ENCODE data around the gene CRYBB3. TPM values are rescaled to one million over a fixed set of nuclear protein-coding genes. Genes with fewer than 3 reads are reported as not detected.
"Not testable (repeated sequence)": the region's sequence is repeated elsewhere in the genome, so short reads cannot be mapped to it uniquely, and the experiment has no call there.

CRYBB3 gene
- total RNA-seq, 1 donor from 2014 or later, result 0.21 TPM

- no peak overlapping the region for H3K27ac Mint-ChIP-seq
- no peak for DNase-seq (ENCODE audit: low spot score)
- no peak overlapping the region for H3K4me3 Mint-ChIP-seq (ENCODE audit: low read depth)
- H3K4me1 Mint-ChIP-seq (ENCODE audit: low read depth), result no peaks in the 10 kb centered on the region
- intact Hi-C loops (cut with micrococcal nuclease), result no loop called here
- peaks cover 7% of the 10 kb centered on the region for H3K27me3 Mint-ChIP-seq (ENCODE audit: low read depth)
- no peaks in the 10 kb centered on the region for H3K36me3 Mint-ChIP-seq (ENCODE audit: low read depth)
- H3K9me3 Mint-ChIP-seq, result no peaks in the 10 kb centered on the region
Observed at GRCh38 chr22:25219948-25220442, 20.3 kb downstream of the CRYBB3 start.

- no peak for DNase-seq (ENCODE audit: low spot score)
- no peaks in the 10 kb centered on the region for H3K36me3 Mint-ChIP-seq (ENCODE audit: low read depth)
- H3K27me3 Mint-ChIP-seq (ENCODE audit: low read depth), result peaks cover 4% of the 10 kb centered on the region
- H3K9me3 Mint-ChIP-seq, result no peaks in the 10 kb centered on the region
- no peaks in the 10 kb centered on the region for H3K4me1 Mint-ChIP-seq (ENCODE audit: low read depth)
- no peak overlapping the region for H3K27ac Mint-ChIP-seq
- no peak overlapping the region for H3K4me3 Mint-ChIP-seq (ENCODE audit: low read depth)
- intact Hi-C loops (cut with micrococcal nuclease), result no loop called here
Observed at GRCh38 chr22:25221790-25222189, 22.1 kb downstream of the CRYBB3 start.

DNA sequence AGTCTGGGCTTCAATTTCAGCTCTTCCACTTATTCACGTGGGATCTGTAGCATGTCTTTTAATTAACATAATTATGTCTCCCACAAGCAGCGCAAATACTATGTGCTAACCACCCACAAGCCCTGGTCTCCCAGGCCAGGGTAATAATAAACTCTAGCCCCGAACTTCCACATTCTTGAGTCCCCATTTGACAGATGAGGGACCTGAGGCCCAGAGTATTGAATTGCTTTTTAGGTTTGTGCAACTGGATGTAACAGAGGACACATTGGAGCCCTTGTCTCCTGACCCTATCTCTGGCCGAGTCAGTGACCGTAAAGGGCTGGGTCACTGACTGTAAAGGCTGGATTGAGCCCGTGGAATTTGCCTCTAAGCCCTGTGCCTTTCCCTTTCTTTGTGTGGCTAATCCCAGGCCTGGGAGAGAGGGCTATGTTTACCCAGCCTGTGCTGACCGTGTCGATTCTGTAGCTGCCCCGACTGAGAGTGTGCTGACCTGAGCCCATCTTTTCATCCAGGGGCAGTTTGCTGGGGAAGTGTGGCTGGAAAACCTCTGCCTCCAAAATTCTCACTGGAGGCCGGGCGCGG, 23.7 kb downstream of the CRYBB3 start:
- no peaks in the 10 kb centered on the region for H3K4me1 Mint-ChIP-seq (ENCODE audit: low read depth)
- H3K4me3 Mint-ChIP-seq (ENCODE audit: low read depth), result no peak overlapping the region
- no peak for DNase-seq (ENCODE audit: low spot score)

DNA sequence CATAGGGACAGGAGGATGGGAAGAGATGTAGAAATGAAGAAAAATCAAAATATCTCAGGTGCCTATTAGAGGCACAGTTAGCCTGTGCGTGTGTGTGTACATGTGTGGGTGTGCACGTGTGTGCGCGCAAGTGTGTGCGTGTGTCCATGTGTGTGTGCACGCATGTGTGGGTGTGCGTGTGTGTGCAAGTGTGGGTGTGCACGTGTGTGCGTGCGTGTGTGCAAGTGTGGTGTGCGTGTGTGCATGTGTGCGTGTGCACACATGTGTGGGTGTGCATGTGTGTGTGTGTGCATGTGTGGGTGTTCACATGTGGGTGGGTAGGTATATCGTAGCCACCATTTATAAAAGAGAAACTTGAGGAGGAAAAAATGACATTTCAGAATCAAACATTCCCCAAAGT, 29.2 kb downstream of the CRYBB3 start:
- H3K36me3 Mint-ChIP-seq (ENCODE audit: low read depth), result no peaks in the 10 kb centered on the region
- peaks cover 4% of the 10 kb centered on the region for H3K27me3 Mint-ChIP-seq (ENCODE audit: low read depth)

More for the DNA sequence above, 23.7 kb downstream of the CRYBB3 start:
- H3K27ac Mint-ChIP-seq, result no peak overlapping the region
- H3K27me3 Mint-ChIP-seq (ENCODE audit: low read depth), result peaks cover 6% of the 10 kb centered on the region
- H3K9me3 Mint-ChIP-seq, result no peaks in the 10 kb centered on the region
- H3K36me3 Mint-ChIP-seq (ENCODE audit: low read depth), result no peaks in the 10 kb centered on the region
- intact Hi-C loops (cut with micrococcal nuclease), result no loop called here

GRCh38 chr22:25230760-25231159, 31.1 kb downstream of the CRYBB3 start:
- H3K36me3 Mint-ChIP-seq (ENCODE audit: low read depth); DNase-seq (ENCODE audit: low spot score); intact Hi-C loops (cut with micrococcal nuclease); H3K27me3 Mint-ChIP-seq (ENCODE audit: low read depth); H3K4me3 Mint-ChIP-seq (ENCODE audit: low read depth); H3K27ac Mint-ChIP-seq; H3K4me1 Mint-ChIP-seq (ENCODE audit: low read depth); H3K9me3 Mint-ChIP-seq: not testable (repeated sequence)

More for the DNA sequence above, 29.2 kb downstream of the CRYBB3 start:
- no peak overlapping the region for H3K4me3 Mint-ChIP-seq (ENCODE audit: low read depth)
- no peaks in the 10 kb centered on the region for H3K9me3 Mint-ChIP-seq
- H3K27ac Mint-ChIP-seq, result no peak overlapping the region
- no peaks in the 10 kb centered on the region for H3K4me1 Mint-ChIP-seq (ENCODE audit: low read depth)
- intact Hi-C loops (cut with micrococcal nuclease), result no loop called here
- DNase-seq (ENCODE audit: low spot score), result no peak

GRCh38 chr22:25232301-25232700, 32.6 kb downstream of the CRYBB3 start:
- no peak for DNase-seq (ENCODE audit: low spot score)
- peaks cover 5% of the 10 kb centered on the region for H3K27me3 Mint-ChIP-seq (ENCODE audit: low read depth)
- intact Hi-C loops (cut with micrococcal nuclease), result no loop called here

GRCh38 chr22:25233706-25234105, 34.0 kb downstream of the CRYBB3 start:
- intact Hi-C loops (cut with micrococcal nuclease); H3K4me1 Mint-ChIP-seq (ENCODE audit: low read depth); DNase-seq (ENCODE audit: low spot score); H3K36me3 Mint-ChIP-seq (ENCODE audit: low read depth); H3K27ac Mint-ChIP-seq; H3K9me3 Mint-ChIP-seq; H3K27me3 Mint-ChIP-seq (ENCODE audit: low read depth); H3K4me3 Mint-ChIP-seq (ENCODE audit: low read depth): not testable (repeated sequence)

More at GRCh38 chr22:25232301-25232700, 32.6 kb downstream of the CRYBB3 start:
- H3K27ac Mint-ChIP-seq, result no peak overlapping the region
- peaks cover 7% of the 10 kb centered on the region for H3K4me1 Mint-ChIP-seq (ENCODE audit: low read depth)
- H3K9me3 Mint-ChIP-seq, result no peaks in the 10 kb centered on the region
- H3K4me3 Mint-ChIP-seq (ENCODE audit: low read depth), result no peak overlapping the region
- H3K36me3 Mint-ChIP-seq (ENCODE audit: low read depth), result no peaks in the 10 kb centered on the region

DNA sequence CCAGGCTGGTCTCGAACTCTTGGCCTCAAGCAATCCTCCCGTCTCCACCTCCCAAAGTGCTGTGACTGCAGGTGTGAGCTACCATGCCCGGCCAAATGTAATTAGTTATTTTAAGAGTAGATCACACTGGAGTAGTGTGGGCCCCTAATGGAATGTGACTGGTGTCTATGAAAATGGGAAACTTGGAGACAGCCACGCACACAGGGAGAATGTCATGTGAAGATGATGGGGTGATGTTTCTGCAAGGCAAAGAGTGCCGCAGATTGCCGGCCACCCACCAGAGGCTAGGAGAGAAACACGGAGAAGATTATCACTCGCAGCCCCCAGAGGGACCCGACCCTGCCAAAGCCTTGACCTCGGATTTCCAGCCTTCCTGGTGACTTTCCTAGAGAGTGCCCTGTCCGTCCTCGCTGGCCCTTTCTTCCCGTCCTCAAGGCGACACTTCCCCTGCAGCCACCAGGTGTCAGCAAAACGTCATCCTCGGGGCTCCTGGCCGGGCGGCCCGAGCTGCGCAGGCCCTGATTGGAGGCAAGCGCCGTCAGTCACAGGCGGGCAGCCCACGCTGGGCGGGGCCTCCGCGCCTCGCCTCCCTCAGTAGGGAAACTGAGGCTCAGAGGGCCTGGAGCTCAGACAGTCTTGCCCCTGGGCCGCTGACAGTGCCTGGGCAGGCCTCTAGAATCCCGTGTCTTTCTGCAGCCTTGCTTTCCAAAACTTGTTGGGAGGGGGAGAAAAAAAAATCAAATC, 36.1 kb downstream of the CRYBB3 start:
- Mint-ChIP-seq H3K9me3 (no peaks in the 10 kb centered on the region), H3K4me1 (ENCODE audit: low read depth) (peaks cover 7% of the 10 kb centered on the region), H3K27ac (no peak overlapping the region), H3K36me3 (ENCODE audit: low read depth) (no peaks in the 10 kb centered on the region), H3K27me3 (ENCODE audit: low read depth) (peaks cover 12% of the 10 kb centered on the region), H3K4me3 (ENCODE audit: low read depth) (peak overlapping the region; percentile 21)
- peak; percentile 69 for DNase-seq (ENCODE audit: low spot score)
- intact Hi-C loops (cut with micrococcal nuclease), result no loop called here

DNA sequence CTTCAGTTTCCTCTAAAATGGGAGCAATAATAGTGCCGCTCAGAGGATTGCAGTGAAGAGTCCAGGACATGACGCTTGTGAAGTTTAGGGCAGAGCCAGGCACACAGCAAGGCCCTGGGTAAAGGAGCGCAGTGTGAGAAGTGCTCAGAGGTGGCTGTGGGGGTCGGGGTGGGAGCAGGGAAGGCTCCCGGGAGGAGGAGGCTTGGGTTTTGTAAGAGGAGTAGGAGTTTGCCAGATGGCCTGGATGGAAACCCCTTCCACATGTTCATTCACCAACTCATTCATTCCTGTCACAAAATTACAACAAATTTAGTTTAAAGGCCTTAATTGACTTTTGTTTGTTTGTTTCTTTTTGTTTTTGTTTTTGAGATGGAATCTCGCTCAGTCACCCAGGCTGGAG, 36.8 kb downstream of the CRYBB3 start:
- no peak overlapping the region for H3K4me3 Mint-ChIP-seq (ENCODE audit: low read depth)
- no peaks in the 10 kb centered on the region for H3K36me3 Mint-ChIP-seq (ENCODE audit: low read depth)
- peaks cover 12% of the 10 kb centered on the region for H3K27me3 Mint-ChIP-seq (ENCODE audit: low read depth)
- peaks cover 7% of the 10 kb centered on the region for H3K4me1 Mint-ChIP-seq (ENCODE audit: low read depth)
- no peak overlapping the region for H3K27ac Mint-ChIP-seq
- DNase-seq (ENCODE audit: low spot score), result no peak
- no peaks in the 10 kb centered on the region for H3K9me3 Mint-ChIP-seq
- intact Hi-C loops (cut with micrococcal nuclease), result no loop called here

- intact Hi-C loops (cut with micrococcal nuclease), result no loop called here
- H3K4me1 Mint-ChIP-seq (ENCODE audit: low read depth), result peaks cover 7% of the 10 kb centered on the region
- no peak overlapping the region for H3K27ac Mint-ChIP-seq
- H3K9me3 Mint-ChIP-seq, result no peaks in the 10 kb centered on the region
- H3K36me3 Mint-ChIP-seq (ENCODE audit: low read depth), result no peaks in the 10 kb centered on the region
- H3K4me3 Mint-ChIP-seq (ENCODE audit: low read depth), result no peak overlapping the region
- DNase-seq (ENCODE audit: low spot score), result no peak
- peaks cover 12% of the 10 kb centered on the region for H3K27me3 Mint-ChIP-seq (ENCODE audit: low read depth)
Observed at GRCh38 chr22:25237503-25237902, 37.8 kb downstream of the CRYBB3 start.

GRCh38 chr22:25238058-25238457, 38.4 kb downstream of the CRYBB3 start:
- DNase-seq (ENCODE audit: low spot score); H3K4me1 Mint-ChIP-seq (ENCODE audit: low read depth); H3K36me3 Mint-ChIP-seq (ENCODE audit: low read depth); H3K9me3 Mint-ChIP-seq; H3K27ac Mint-ChIP-seq; intact Hi-C loops (cut with micrococcal nuclease); H3K4me3 Mint-ChIP-seq (ENCODE audit: low read depth): not testable (repeated sequence)
- peaks cover 12% of the 10 kb centered on the region for H3K27me3 Mint-ChIP-seq (ENCODE audit: low read depth)

- H3K27me3 Mint-ChIP-seq (ENCODE audit: low read depth); H3K36me3 Mint-ChIP-seq (ENCODE audit: low read depth); intact Hi-C loops (cut with micrococcal nuclease); H3K9me3 Mint-ChIP-seq; H3K27ac Mint-ChIP-seq; H3K4me1 Mint-ChIP-seq (ENCODE audit: low read depth); DNase-seq (ENCODE audit: low spot score); H3K4me3 Mint-ChIP-seq (ENCODE audit: low read depth): not testable (repeated sequence)
Observed at GRCh38 chr22:25255169-25255568, 55.5 kb downstream of the CRYBB3 start.
